Naive B cell (primary cell): Measurements from ENCODE around the gene VASN. TPM values are rescaled to one million over a fixed set of nuclear protein-coding genes. Genes with fewer than 3 reads are reported as not detected.
A peak's percentile ranks its signal among the peaks of the same experiment; 100 is the strongest.

Experiments
- ATAC-seq, 2 donors: fragments of 150-1000 bp; cut with Tn5 transposase; 2 replicates each; pipeline ENCODE4 v1.10.0; 2021; ENCODE audit warnings: low read depth in 2 of 2, mild to moderate bottlenecking in 2 of 2, moderate library complexity in 2 of 2
- DNase-seq: peaks from one replicate; pipeline ENCODE4 v3.0.0; 2022
- H3K27ac Mint-ChIP-seq, 6 donors: one replicate each; pipeline ENCODE4 v1.8.0; 2020 to 2022; ENCODE audit warnings: mild to moderate bottlenecking in 6 of 6, mixed read lengths in 6 of 6, moderate library complexity in 5 of 6, inconsistent platforms in 2 of 6
- H3K27me3 Mint-ChIP-seq, 3 donors: one replicate each; pipeline ENCODE4 v1.8.0; 2021 to 2022; ENCODE audit warnings: mixed read lengths in 3 of 3, mild to moderate bottlenecking in 1 of 3
- H3K36me3 Mint-ChIP-seq, 2 donors: one replicate each; pipeline ENCODE4 v1.8.0; 2020 to 2022; ENCODE audit warnings: mixed read lengths in 2 of 2, inconsistent platforms in 1 of 2, mild to moderate bottlenecking in 1 of 2
- H3K4me1 Mint-ChIP-seq, 3 donors: one replicate each; pipeline ENCODE4 v1.8.0; 2020 to 2022; ENCODE audit warnings: mixed read lengths in 3 of 3, inconsistent platforms in 1 of 3, mild to moderate bottlenecking in 1 of 3, moderate library complexity in 1 of 3
- H3K4me3 Mint-ChIP-seq, 8 donors: one replicate each; pipeline ENCODE4 v1.8.0; 2020 to 2022; ENCODE audit warnings: mild to moderate bottlenecking in 8 of 8, mixed read lengths in 8 of 8, moderate library complexity in 8 of 8, inconsistent platforms in 2 of 8
- H3K9me3 Mint-ChIP-seq, 7 donors: one replicate each; pipeline ENCODE4 v1.8.0; 2020 to 2022; ENCODE audit warnings: mixed read lengths in 7 of 7, mild to moderate bottlenecking in 5 of 7, inconsistent platforms in 2 of 7, moderate library complexity in 1 of 7
- polyA plus RNA-seq, 6 donors: library from polyadenylated mRNA; unstranded; fragments of 300-500 nt; fragmentation: Illumina TruSeq; gene quantifications; one replicate each; pipeline ENCODE4 v1.2.3, GENCODE V29; 2021; ENCODE audit warnings: low read depth in 6 of 6

Gene VASN
- polyA plus RNA-seq, 6 donors from 2014 or later = 0.13 to 0.21 (median 0.16) TPM; not detected in 3

GRCh38 chr16:4352843-4353242 is 18.8 kb upstream of the VASN start:
- ATAC-seq (no peak), DNase-seq (no peak)
- no peaks in the 10 kb centered on the region for H3K9me3 Mint-ChIP-seq
- H3K4me1 Mint-ChIP-seq = peaks cover 9 to 27% (median 18%) of the 10 kb centered on the region in 3 donors
- peak overlapping the region in 1 of 8 donors; percentile 56 for H3K4me3 Mint-ChIP-seq
- no peak overlapping the region for H3K27ac Mint-ChIP-seq
- no peaks in the 10 kb centered on the region for H3K27me3 Mint-ChIP-seq
- no peaks in the 10 kb centered on the region for H3K36me3 Mint-ChIP-seq

GRCh38 chr16:4353675-4354074 is 18.0 kb upstream of the VASN start:
- DNase-seq = no peak
- H3K27me3 Mint-ChIP-seq = no peaks in the 10 kb centered on the region
- H3K4me3 Mint-ChIP-seq = peak overlapping the region in 2 of 8 donors; percentile 42 to 57
- no peaks in the 10 kb centered on the region for H3K9me3 Mint-ChIP-seq
- peaks cover 3 to 19% (median 10%) of the 10 kb centered on the region in 3 donors for H3K4me1 Mint-ChIP-seq
- H3K36me3 Mint-ChIP-seq = no peaks in the 10 kb centered on the region
- ATAC-seq = no peak
- peak overlapping the region in 2 of 6 donors; percentile 8 to 94 for H3K27ac Mint-ChIP-seq

GRCh38 chr16:4354512-4355409 is 16.9 kb upstream of the VASN start:
- Mint-ChIP-seq H3K4me1 (peaks cover 5 to 17% (median 15%) of the 10 kb centered on the region in 3 donors), H3K27ac (peak overlapping the region in 2 of 6 donors; percentile 72 to 76), H3K36me3 (no peaks in the 10 kb centered on the region), H3K9me3 (no peaks in the 10 kb centered on the region), H3K27me3 (no peaks in the 10 kb centered on the region), H3K4me3 (no peak overlapping the region)
- ATAC-seq = no peak
- DNase-seq = no peak

GRCh38 chr16:4356820-4357219 is 14.8 kb upstream of the VASN start:
- ATAC-seq (no peak), DNase-seq (no peak)
- H3K27me3 Mint-ChIP-seq = no peaks in the 10 kb centered on the region
- H3K4me1 Mint-ChIP-seq = peaks cover 5 to 7% (median 6%) of the 10 kb centered on the region in 3 donors
- no peak overlapping the region for H3K4me3 Mint-ChIP-seq
- H3K9me3 Mint-ChIP-seq = no peaks in the 10 kb centered on the region
- H3K36me3 Mint-ChIP-seq = no peaks in the 10 kb centered on the region
- no peak overlapping the region for H3K27ac Mint-ChIP-seq

GRCh38 chr16:4358236-4358635 is 13.4 kb upstream of the VASN start:
- no peak overlapping the region for H3K4me3 Mint-ChIP-seq
- no peaks in the 10 kb centered on the region for H3K9me3 Mint-ChIP-seq
- DNase-seq (no peak), ATAC-seq (no peak)
- no peak overlapping the region for H3K27ac Mint-ChIP-seq
- H3K27me3 Mint-ChIP-seq = no peaks in the 10 kb centered on the region
- no peaks in the 10 kb centered on the region for H3K36me3 Mint-ChIP-seq
- H3K4me1 Mint-ChIP-seq = peaks cover 5 to 10% (median 7%) of the 10 kb centered on the region in 3 donors

GRCh38 chr16:4358831-4359561 is 12.7 kb upstream of the VASN start:
- Mint-ChIP-seq H3K36me3 (no peaks in the 10 kb centered on the region), H3K27ac (peak overlapping the region in 1 of 6 donors; percentile 5)
- ATAC-seq = peak; percentile 64 to 84

GRCh38 chr16:4359914-4360313 is 11.7 kb upstream of the VASN start:
- no peaks in the 10 kb centered on the region for H3K36me3 Mint-ChIP-seq
- peaks cover 9 to 12% (median 11%) of the 10 kb centered on the region in 3 donors for H3K4me1 Mint-ChIP-seq
- no peak for DNase-seq
- H3K27ac Mint-ChIP-seq = peak overlapping the region in 1 of 6 donors; percentile 60
- no peak overlapping the region for H3K4me3 Mint-ChIP-seq
- no peaks in the 10 kb centered on the region for H3K27me3 Mint-ChIP-seq
- H3K9me3 Mint-ChIP-seq = no peaks in the 10 kb centered on the region
- no peak for ATAC-seq

More at GRCh38 chr16:4358831-4359561, 12.7 kb upstream of the VASN start:
- Mint-ChIP-seq H3K27me3 (no peaks in the 10 kb centered on the region), H3K4me1 (peaks cover 7 to 11% (median 9%) of the 10 kb centered on the region in 3 donors), H3K4me3 (peak overlapping the region in 1 of 8 donors; percentile 82), H3K9me3 (no peaks in the 10 kb centered on the region)
- peak; percentile 58 for DNase-seq

- H3K27ac Mint-ChIP-seq = no peak overlapping the region
- no peak for ATAC-seq
- H3K36me3 Mint-ChIP-seq = no peaks in the 10 kb centered on the region
Measured at GRCh38 chr16:4360538-4361021, 11.1 kb upstream of the VASN start.

GRCh38 chr16:4361033-4361943 is 10.4 kb upstream of the VASN start:
- H3K27ac Mint-ChIP-seq = peak overlapping the region in 1 of 6 donors; percentile 29
- H3K4me1 Mint-ChIP-seq = peaks cover 11 to 17% (median 12%) of the 10 kb centered on the region in 3 donors
- ATAC-seq = no peak

More at GRCh38 chr16:4360538-4361021, 11.1 kb upstream of the VASN start:
- Mint-ChIP-seq H3K27me3 (no peaks in the 10 kb centered on the region), H3K4me3 (no peak overlapping the region), H3K9me3 (no peaks in the 10 kb centered on the region), H3K4me1 (peaks cover 10 to 14% (median 11%) of the 10 kb centered on the region in 3 donors)
- no peak for DNase-seq

GRCh38 chr16:4361944-4362311 is 9.7 kb upstream of the VASN start:
- Mint-ChIP-seq H3K4me3 (no peak overlapping the region), H3K27me3 (no peaks in the 10 kb centered on the region), H3K9me3 (no peaks in the 10 kb centered on the region), H3K4me1 (peaks cover 12 to 17% (median 16%) of the 10 kb centered on the region in 3 donors), H3K27ac (no peak overlapping the region), H3K36me3 (no peaks in the 10 kb centered on the region)
- DNase-seq = no peak
- ATAC-seq = no peak

More at GRCh38 chr16:4361033-4361943, 10.4 kb upstream of the VASN start:
- H3K9me3 Mint-ChIP-seq = no peaks in the 10 kb centered on the region
- H3K27me3 Mint-ChIP-seq = no peaks in the 10 kb centered on the region
- no peak for DNase-seq
- no peaks in the 10 kb centered on the region for H3K36me3 Mint-ChIP-seq
- no peak overlapping the region for H3K4me3 Mint-ChIP-seq

GRCh38 chr16:4362476-4363135 is 9.0 kb upstream of the VASN start:
- DNase-seq (no peak), ATAC-seq (no peak)
- Mint-ChIP-seq H3K36me3 (no peaks in the 10 kb centered on the region), H3K27me3 (no peaks in the 10 kb centered on the region), H3K4me1 (peaks cover 16 to 17% (median 16%) of the 10 kb centered on the region in 3 donors), H3K4me3 (peak overlapping the region in 1 of 8 donors; percentile 16), H3K9me3 (no peaks in the 10 kb centered on the region), H3K27ac (no peak overlapping the region)
